ENCODE results near the gene S100A11. TPM values are rescaled to one million over a fixed set of nuclear protein-coding genes. Genes with fewer than 3 reads are reported as not detected.

S100A11 gene
- total RNA-seq, 4 donors from 2014 or later, result 431 to 722 (median 606) TPM

- WGBS, result 90% methylated on average over 3 of the region's 3 CpGs
- Histone ChIP-seq H3K4me3 (no peak overlapping the region), H3K9me3 (no peaks in the 10 kb centered on the region), H3K4me1 (no peaks in the 10 kb centered on the region), H3K27me3 (peaks cover 15% of the 10 kb centered on the region), H3K27ac (no peak overlapping the region), H3K36me3 (no peaks in the 10 kb centered on the region)
- no peak for DNase-seq (ENCODE audit: low spot score in 2 of 2)
- no peak for TF ChIP-seq POLR2AphosphoS5 (IDR thresholded peaks at IDR 0.05)
- no peak for TF ChIP-seq CTCF (IDR thresholded peaks at IDR 0.05)
- no peak for TF ChIP-seq POLR2A (IDR thresholded peaks at IDR 0.05)
- no peak for TF ChIP-seq EP300 (IDR thresholded peaks at IDR 0.05)
Observed at GRCh38 chr1:152072311-152072710, 35.5 kb upstream of the S100A11 start.

DNA sequence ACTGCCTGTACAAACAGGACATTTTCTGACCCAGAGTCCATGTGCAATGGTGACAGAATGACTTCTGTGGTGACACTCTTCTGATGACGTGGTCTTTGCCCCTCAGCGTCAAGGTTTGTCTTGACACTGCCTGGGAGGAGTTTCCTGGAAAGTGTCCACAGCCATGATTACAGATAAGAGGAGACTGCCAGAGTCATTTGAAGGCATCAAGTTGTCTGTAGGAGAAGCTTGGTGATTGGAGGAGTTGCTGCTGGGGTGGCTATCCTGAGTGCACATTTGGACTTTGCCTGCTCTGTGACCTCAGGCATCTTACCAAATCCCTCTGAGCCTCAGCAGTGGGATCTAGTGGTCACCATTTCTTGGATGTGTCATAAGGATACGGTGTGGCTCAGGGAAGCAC, 34.3 kb upstream of the S100A11 start:
- TF ChIP-seq POLR2A (IDR thresholded peaks at IDR 0.05), result no peak
- TF ChIP-seq POLR2AphosphoS5 (IDR thresholded peaks at IDR 0.05), result no peak
- no peak for TF ChIP-seq EP300 (IDR thresholded peaks at IDR 0.05)
- no peak for TF ChIP-seq CTCF (IDR thresholded peaks at IDR 0.05)
- H3K4me1 ChIP-seq, result no peaks in the 10 kb centered on the region
- H3K27me3 ChIP-seq, result peaks cover 5% of the 10 kb centered on the region
- no peak overlapping the region for H3K4me3 ChIP-seq
- H3K36me3 ChIP-seq, result no peaks in the 10 kb centered on the region
- 81% methylated on average over 3 of the region's 3 CpGs for WGBS
- H3K9me3 ChIP-seq, result no peaks in the 10 kb centered on the region
- no peak for DNase-seq (ENCODE audit: low spot score in 2 of 2)
- H3K27ac ChIP-seq, result no peak overlapping the region

DNA sequence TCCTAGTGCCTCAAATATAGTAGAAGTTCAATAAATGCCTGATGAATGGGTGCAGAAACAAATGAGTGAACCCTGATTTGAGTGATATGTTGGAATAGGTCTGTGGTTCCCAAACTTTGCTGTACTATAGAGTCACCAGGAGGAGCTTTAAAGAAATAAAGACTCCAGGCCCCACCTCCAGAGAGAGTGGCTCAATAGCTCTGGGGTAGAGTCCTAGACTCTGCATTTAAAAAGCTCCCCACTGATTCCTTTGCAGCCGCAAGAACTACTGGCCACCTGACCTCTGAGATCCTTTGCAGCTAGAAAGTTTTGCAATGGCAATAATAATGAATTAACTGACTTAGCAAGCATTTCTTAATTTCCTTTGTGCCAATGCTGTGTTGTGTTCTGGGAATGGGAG, 31.1 kb upstream of the S100A11 start:
- Histone ChIP-seq H3K36me3 (no peaks in the 10 kb centered on the region), H3K27ac (no peak overlapping the region), H3K4me3 (no peak overlapping the region), H3K27me3 (peaks cover 7% of the 10 kb centered on the region), H3K4me1 (no peaks in the 10 kb centered on the region), H3K9me3 (no peaks in the 10 kb centered on the region)
- 85% methylated on average over 1 of the region's 1 CpG for WGBS
- TF ChIP-seq POLR2AphosphoS5 (IDR thresholded peaks at IDR 0.05) (no peak), POLR2A (IDR thresholded peaks at IDR 0.05) (no peak), EP300 (IDR thresholded peaks at IDR 0.05) (no peak), CTCF (IDR thresholded peaks at IDR 0.05) (no peak)
- no peak for DNase-seq (ENCODE audit: low spot score in 2 of 2)

DNA sequence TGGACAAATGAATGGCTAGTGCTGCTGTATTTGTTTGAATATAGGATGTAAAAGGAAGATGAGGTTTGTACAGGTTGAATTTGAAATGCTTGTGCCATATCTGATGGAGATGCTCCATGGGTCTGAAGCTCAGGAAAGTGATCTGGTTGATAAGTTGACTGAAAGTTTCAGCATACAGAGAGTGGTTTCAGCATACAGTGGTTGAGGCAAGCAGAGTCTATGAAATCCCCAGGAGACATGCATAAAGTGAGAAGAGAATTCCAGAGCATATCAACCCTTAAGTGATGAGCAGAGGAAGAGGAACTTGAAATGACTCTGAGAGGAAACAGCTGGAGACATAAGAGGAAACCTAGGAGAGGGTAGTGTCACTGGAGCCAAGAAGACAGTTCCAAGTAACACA, 30.3 kb upstream of the S100A11 start:
- no peaks in the 10 kb centered on the region for H3K9me3 ChIP-seq
- no peak overlapping the region for H3K4me3 ChIP-seq
- H3K36me3 ChIP-seq, result no peaks in the 10 kb centered on the region
- H3K27me3 ChIP-seq, result peaks cover 12% of the 10 kb centered on the region
- no peak for DNase-seq (ENCODE audit: low spot score in 2 of 2)
- H3K4me1 ChIP-seq, result no peaks in the 10 kb centered on the region
- no peak for TF ChIP-seq EP300 (IDR thresholded peaks at IDR 0.05)
- no peak for TF ChIP-seq POLR2AphosphoS5 (IDR thresholded peaks at IDR 0.05)
- no peak for TF ChIP-seq POLR2A (IDR thresholded peaks at IDR 0.05)
- TF ChIP-seq CTCF (IDR thresholded peaks at IDR 0.05), result no peak
- H3K27ac ChIP-seq, result no peak overlapping the region

DNA sequence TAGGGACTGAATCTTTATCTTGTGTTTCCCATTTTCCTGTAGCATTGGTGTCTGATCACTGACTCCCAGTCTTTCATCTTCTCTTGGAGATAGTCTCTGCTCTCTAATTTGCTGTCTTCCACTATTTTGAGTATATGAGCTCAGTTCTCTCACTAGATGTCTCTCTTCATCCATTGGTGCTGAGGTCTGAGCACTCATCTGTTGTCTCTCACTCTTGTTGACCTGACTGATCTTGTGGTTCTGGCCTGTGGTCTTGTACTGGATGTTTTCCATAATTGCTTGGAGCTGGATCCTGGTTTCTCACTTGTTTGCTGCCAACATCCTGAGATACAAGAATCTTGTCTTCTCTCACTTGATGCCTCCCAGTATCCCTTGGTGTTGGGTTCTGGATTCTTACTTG, 25.1 kb upstream of the S100A11 start:
- H3K4me3 ChIP-seq, result no peak overlapping the region
- H3K27me3 ChIP-seq, result peaks cover 30% of the 10 kb centered on the region
- H3K36me3 ChIP-seq, result no peaks in the 10 kb centered on the region
- no peaks in the 10 kb centered on the region for H3K9me3 ChIP-seq
- no peaks in the 10 kb centered on the region for H3K4me1 ChIP-seq
- no peak overlapping the region for H3K27ac ChIP-seq
- DNase-seq (ENCODE audit: low spot score in 2 of 2), result no peak
- no peak for TF ChIP-seq POLR2AphosphoS5 (IDR thresholded peaks at IDR 0.05)
- no peak for TF ChIP-seq POLR2A (IDR thresholded peaks at IDR 0.05)
- TF ChIP-seq CTCF (IDR thresholded peaks at IDR 0.05), result no peak

Data from suprapubic skin (tissue), 4 donors.